ENCODE data around the gene PGAM2. TPM values are rescaled to one million over a fixed set of nuclear protein-coding genes. Genes with fewer than 3 reads are reported as not detected.
A peak's percentile ranks its signal among the peaks of the same experiment; 100 is the strongest.

PGAM2 gene
- total RNA-seq (31.0 TPM), polyA plus RNA-seq (5.7 TPM)
- long read RNA-seq, donor 1, partial matches to known transcripts, result 0 of 2 reads
- long read RNA-seq, donor 1, other reads (novel, unspliced or antisense), result 0 of 2 reads
- long read RNA-seq, donor 2, result 0 reads
- long read RNA-seq, donor 3, transcript PGAM2-201 (3 exons, 857 nt), result major isoform, 17 of 17 reads
- long read RNA-seq, donor 3, partial matches to known transcripts, result 0 of 17 reads
- long read RNA-seq, donor 3, other reads (novel, unspliced or antisense), result 0 of 17 reads
- long read RNA-seq, donor 4, transcript PGAM2-201 (3 exons, 857 nt), result major isoform, 8 of 8 reads
- long read RNA-seq, donor 4, partial matches to known transcripts, result 0 of 8 reads
- long read RNA-seq, donor 4, other reads (novel, unspliced or antisense), result 0 of 8 reads
- long read RNA-seq, donor 5, transcript PGAM2-201 (3 exons, 857 nt), result major isoform, 10 of 15 reads
- long read RNA-seq, donor 5, partial matches to known transcripts, result 0 of 15 reads
- long read RNA-seq, donor 5, other reads (novel, unspliced or antisense), result 5 of 15 reads
- long read RNA-seq, donor 6, transcript PGAM2-201 (3 exons, 857 nt), result major isoform, 6 of 6 reads
- long read RNA-seq, donor 6, partial matches to known transcripts, result 0 of 6 reads
- long read RNA-seq, donor 6, other reads (novel, unspliced or antisense), result 0 of 6 reads
- long read RNA-seq, donor 7, transcript PGAM2-201 (3 exons, 857 nt), result major isoform, 12 of 12 reads
- long read RNA-seq, donor 7, partial matches to known transcripts, result 0 of 12 reads
- long read RNA-seq, donor 7, other reads (novel, unspliced or antisense), result 0 of 12 reads
- long read RNA-seq, donor 8, partial matches to known transcripts, result 0 of 3 reads
- long read RNA-seq, donor 8, other reads (novel, unspliced or antisense), result 0 of 3 reads
- long read RNA-seq, donor 9, transcript PGAM2-201 (3 exons, 857 nt), result major isoform, 5 of 17 reads
- long read RNA-seq, donor 9, partial matches to known transcripts, result 12 of 17 reads
- long read RNA-seq, donor 9, other reads (novel, unspliced or antisense), result 0 of 17 reads
- long read RNA-seq, donor 10, transcript PGAM2-201 (3 exons, 857 nt), result major isoform, 11 of 11 reads
- long read RNA-seq, donor 10, partial matches to known transcripts, result 0 of 11 reads
- long read RNA-seq, donor 10, other reads (novel, unspliced or antisense), result 0 of 11 reads

- WGBS, result 42% methylated on average over 14 of the region's 14 CpGs
- Histone ChIP-seq H3K36me3 (ENCODE audit: control insufficient read depth in 2 of 2, insufficient read depth in 2 of 2, low read length in 1 of 2) (peaks cover 18 to 23% of the 10 kb centered on the region in 2 donors), H3K4me1 (ENCODE audit: control insufficient read depth in 2 of 2, insufficient read depth in 2 of 2, low read length in 2 of 2) (peaks cover 5 to 34% of the 10 kb centered on the region in 2 donors), H3K27ac (ENCODE audit: low read depth in 1 of 2, low read length in 1 of 2) (no peak within 1 kb of the TSS), H3K9me3 (ENCODE audit: control insufficient read depth in 2 of 2, insufficient read depth in 1 of 2, low read length in 1 of 2) (no peaks in the 10 kb centered on the region), H3K27me3 (ENCODE audit: control insufficient read depth in 2 of 2, insufficient read depth in 1 of 2, low read length in 1 of 2) (peaks cover 0 to 26% of the 10 kb centered on the region in 2 donors), H3K4me3 (ENCODE audit: low read length in 2 of 2) (no peak within 1 kb of the TSS)
- peak in 1 of 9 donors; percentile 50 for DNase-seq (ENCODE audit: low read depth in 6 of 9, low spot score in 9 of 9)
Measured at GRCh38 chr7:44065431-44066110, at the start of gene PGAM2. TSS of gene PGAM2 (minus strand) at chr7:44065567. CDS start at chr7:44065529, 38 bp downstream.

- Histone ChIP-seq H3K27ac (ENCODE audit: low read depth in 1 of 2, low read length in 1 of 2) (peak overlapping the region in 1 of 2 donors; percentile 50), H3K4me3 (ENCODE audit: low read length in 2 of 2) (no peak overlapping the region), H3K9me3 (ENCODE audit: control insufficient read depth in 2 of 2, insufficient read depth in 1 of 2, low read length in 1 of 2) (peaks cover 0 to 11% of the 10 kb centered on the region in 2 donors), H3K27me3 (ENCODE audit: control insufficient read depth in 2 of 2, insufficient read depth in 1 of 2, low read length in 1 of 2) (no peaks in the 10 kb centered on the region), H3K4me1 (ENCODE audit: control insufficient read depth in 2 of 2, insufficient read depth in 2 of 2, low read length in 2 of 2) (peaks cover 4 to 8% of the 10 kb centered on the region in 2 donors), H3K36me3 (ENCODE audit: control insufficient read depth in 2 of 2, insufficient read depth in 2 of 2, low read length in 1 of 2) (peaks cover 79 to 88% of the 10 kb centered on the region in 2 donors)
- no peak for DNase-seq (ENCODE audit: low read depth in 6 of 9, low spot score in 9 of 9)
- 95% methylated on average over 12 of the region's 12 CpGs for WGBS
Measured at GRCh38 chr7:44114586-44115310, 49.4 kb upstream of the PGAM2 start.

- no peak overlapping the region for H3K4me3 ChIP-seq (ENCODE audit: low read length in 2 of 2)
- H3K27me3 ChIP-seq (ENCODE audit: control insufficient read depth in 2 of 2, insufficient read depth in 1 of 2, low read length in 1 of 2), result no peaks in the 10 kb centered on the region
- no peak for DNase-seq (ENCODE audit: low read depth in 6 of 9, low spot score in 9 of 9)
- peak overlapping the region in 1 of 2 donors; percentile 30 for H3K27ac ChIP-seq (ENCODE audit: low read depth in 1 of 2, low read length in 1 of 2)
- H3K9me3 ChIP-seq (ENCODE audit: control insufficient read depth in 2 of 2, insufficient read depth in 1 of 2, low read length in 1 of 2), result peaks cover 0 to 11% of the 10 kb centered on the region in 2 donors
- H3K36me3 ChIP-seq (ENCODE audit: control insufficient read depth in 2 of 2, insufficient read depth in 2 of 2, low read length in 1 of 2), result peaks cover 88% of the 10 kb centered on the region in 2 donors
- peaks cover 4 to 15% of the 10 kb centered on the region in 2 donors for H3K4me1 ChIP-seq (ENCODE audit: control insufficient read depth in 2 of 2, insufficient read depth in 2 of 2, low read length in 2 of 2)
- 97% methylated on average over 24 of the region's 24 CpGs for WGBS
Measured at GRCh38 chr7:44113764-44114354, 48.5 kb upstream of the PGAM2 start.

- H3K27ac ChIP-seq (ENCODE audit: low read depth in 1 of 2, low read length in 1 of 2), result no peak overlapping the region
- DNase-seq (ENCODE audit: low read depth in 6 of 9, low spot score in 9 of 9), result no peak
- no peak overlapping the region for H3K4me3 ChIP-seq (ENCODE audit: low read length in 2 of 2)
- peaks cover 0 to 11% of the 10 kb centered on the region in 2 donors for H3K9me3 ChIP-seq (ENCODE audit: control insufficient read depth in 2 of 2, insufficient read depth in 1 of 2, low read length in 1 of 2)
- peaks cover 6 to 22% of the 10 kb centered on the region in 2 donors for H3K4me1 ChIP-seq (ENCODE audit: control insufficient read depth in 2 of 2, insufficient read depth in 2 of 2, low read length in 2 of 2)
- H3K27me3 ChIP-seq (ENCODE audit: control insufficient read depth in 2 of 2, insufficient read depth in 1 of 2, low read length in 1 of 2), result no peaks in the 10 kb centered on the region
- peaks cover 93 to 95% of the 10 kb centered on the region in 2 donors for H3K36me3 ChIP-seq (ENCODE audit: control insufficient read depth in 2 of 2, insufficient read depth in 2 of 2, low read length in 1 of 2)
- 96% methylated on average over 34 of the region's 34 CpGs for WGBS
Measured at GRCh38 chr7:44112997-44113763, 47.8 kb upstream of the PGAM2 start.

- WGBS, result 93% methylated on average over 41 of the region's 41 CpGs
- H3K4me3 ChIP-seq (ENCODE audit: low read length in 2 of 2), result no peak overlapping the region
- no peaks in the 10 kb centered on the region for H3K27me3 ChIP-seq (ENCODE audit: control insufficient read depth in 2 of 2, insufficient read depth in 1 of 2, low read length in 1 of 2)
- peaks cover 12 to 29% of the 10 kb centered on the region in 2 donors for H3K4me1 ChIP-seq (ENCODE audit: control insufficient read depth in 2 of 2, insufficient read depth in 2 of 2, low read length in 2 of 2)
- H3K27ac ChIP-seq (ENCODE audit: low read depth in 1 of 2, low read length in 1 of 2), result no peak overlapping the region
- H3K36me3 ChIP-seq (ENCODE audit: control insufficient read depth in 2 of 2, insufficient read depth in 2 of 2, low read length in 1 of 2), result peaks cover 94 to 95% of the 10 kb centered on the region in 2 donors
- peaks cover 0 to 11% of the 10 kb centered on the region in 2 donors for H3K9me3 ChIP-seq (ENCODE audit: control insufficient read depth in 2 of 2, insufficient read depth in 1 of 2, low read length in 1 of 2)
- no peak for DNase-seq (ENCODE audit: low read depth in 6 of 9, low spot score in 9 of 9)
Measured at GRCh38 chr7:44112231-44112996, 47.0 kb upstream of the PGAM2 start.

- Histone ChIP-seq H3K27me3 (ENCODE audit: control insufficient read depth in 2 of 2, insufficient read depth in 1 of 2, low read length in 1 of 2) (no peaks in the 10 kb centered on the region), H3K36me3 (ENCODE audit: control insufficient read depth in 2 of 2, insufficient read depth in 2 of 2, low read length in 1 of 2) (peaks cover 95 to 98% of the 10 kb centered on the region in 2 donors), H3K27ac (ENCODE audit: low read depth in 1 of 2, low read length in 1 of 2) (no peak overlapping the region), H3K9me3 (ENCODE audit: control insufficient read depth in 2 of 2, insufficient read depth in 1 of 2, low read length in 1 of 2) (peaks cover 0 to 16% of the 10 kb centered on the region in 2 donors), H3K4me3 (ENCODE audit: low read length in 2 of 2) (no peak overlapping the region), H3K4me1 (ENCODE audit: control insufficient read depth in 2 of 2, insufficient read depth in 2 of 2, low read length in 2 of 2) (peaks cover 17 to 36% of the 10 kb centered on the region in 2 donors)
- no peak for DNase-seq (ENCODE audit: low read depth in 6 of 9, low spot score in 9 of 9)
- WGBS, result 95% methylated on average over 16 of the region's 16 CpGs
Measured at GRCh38 chr7:44111761-44112160, 46.4 kb upstream of the PGAM2 start.
